Adrenal gland (tissue), 12 donors: ENCODE data around the gene ZBTB9. TPM values are rescaled to one million over a fixed set of nuclear protein-coding genes. Genes with fewer than 3 reads are reported as not detected.

Experiments used
- DNase-seq, 7 donors: peaks; one replicate each; pipeline ENCODE4 v3.0.0-alpha.2; 2019 to 2020
- H3K27ac ChIP-seq, 5 donors: fragments of 200-600 bp; sonication (generic) in 4 of 5; 1 replicate in 3 of 5; 2 replicates in 2 of 5; pipeline versions ENCODE4 v1.5.1 to v1.8.0; 2016 to 2020; ENCODE audit warnings: mild to moderate bottlenecking in 1 of 5
- H3K27me3 ChIP-seq: fragments of 200-600 bp; 2 replicates; pipeline ENCODE4 v1.8.0; 2021
- H3K36me3 ChIP-seq, 2 donors: fragments of 200-600 bp; replicated peaks in 1 of 2; 1 replicate in 1 of 2; 2 replicates in 1 of 2; pipeline versions ENCODE4 v1.5.1 to v1.8.0; 2018 to 2022
- H3K4me1 ChIP-seq, 2 donors: fragments of 200-600 bp; replicated peaks in 1 of 2; 1 replicate in 1 of 2; 2 replicates in 1 of 2; pipeline versions ENCODE4 v1.5.1 to v1.8.0; 2018 to 2021
- H3K4me3 ChIP-seq, 4 donors: fragments of 200-600 bp; sonication (generic) in 3 of 4; one replicate each; pipeline ENCODE4 v1.5.1; 2016 to 2018
- H3K9me3 ChIP-seq, 3 donors: fragments of 200-600 bp; sonication (generic) in 1 of 3; replicated peaks in 1 of 3; 1 replicate in 2 of 3; 2 replicates in 1 of 3; pipeline versions ENCODE4 v1.5.1 to v1.8.0; 2016 to 2021
- POLR2A ChIP-seq, 2 donors: fragments of 450-650 bp; IDR thresholded peaks; one replicate each; pipeline ENCODE4 v1.6.1; 2017; ENCODE audit warnings: antibody characterized with exemption in 2 of 2, mild to moderate bottlenecking in 2 of 2, moderate library complexity in 1 of 2
- WGBS, 4 donors: extraction: QIAGEN DNeasy Blood & Tissue Kit in 2 of 4; methylation state at CpG; one replicate each; pipeline versions ENCODE4 v1.1.5 to v1.1.7; 2013 to 2017; 5-methylcytosine and 5-hydroxymethylcytosine counted together
- intact Hi-C, 2 donors: fragments of 100-400 bp; cut with DNase I; formaldehyde crosslinking; loops; one replicate each; pipeline versions ENCODE4 v1.14.1 to v1.15.0; 2022 to 2023
- polyA plus RNA-seq, 3 donors: library from polyadenylated mRNA; stranded (reverse); fragments of 200-250 nt in 2 of 3; fragments of 350-450 nt in 1 of 3; fragmentation: Illumina TruSeq in 1 of 3; extraction: RNeasy Lipid Tissue Mini Kit (QIAGEN cat#74804) in 1 of 3; gene quantifications; one replicate each; pipeline ENCODE4 v1.2.3, GENCODE V29; 2013 to 2014
- total RNA-seq, 9 donors: library from RNA; depleted of rRNA in 4 of 9; stranded (reverse); fragments of >200 nt in 4 of 9; fragments of 120-200 nt in 1 of 9; fragmentation: NEBNext Ultra II Directional in 1 of 9; extraction: Animal tissue kit (Norgen Biotek cat#: 25700) in 1 of 9; gene quantifications; one replicate each; pipeline versions ENCODE4 v1.1.0 to v1.2.4, GENCODE V29; 2013 to 2023
- TF ChIP-seq, protein P1 (sequence below), 6 experiments: fragments of 450-650 bp in 4 of 6; fragments of 200-600 bp in 2 of 6; sonication (generic) in 1 of 6; IDR thresholded peaks; 1 replicate in 5 of 6; 2 replicates in 1 of 6; pipeline versions ENCODE4 v1.5.1 to v1.8.0; 2016 to 2021; ENCODE audit warnings: antibody characterized with exemption in 6 of 6, mild to moderate bottlenecking in 2 of 6, moderate library complexity in 1 of 6
- donor health status: healthy with polysubstance abuse.
- donor health status: Bipolar disorder and iron deficiency.
- donor health status: DM: yes; HTN: yes; CAD: no.
- donor health status: DM: no; HTN: no; CAD: no.
- donor health status: DM: no; HTN: no; CAD: no.
- donor health status: DM: yes; HTN: yes; CAD: no.

Gene ZBTB9
- total and polyA plus RNA-seq, 12 donors, result 2.3 to 11.2 (median 6.7) TPM

GRCh38 chr6:33413241-33414120 is 40.9 kb upstream of the ZBTB9 start:
- H3K27ac ChIP-seq, result no peak overlapping the region
- WGBS, 4 donors, result 79 to 86% (median 85%) methylated on average over 14 of the region's 14 CpGs
- H3K4me3 ChIP-seq, result no peak overlapping the region
- H3K9me3 ChIP-seq, result no peaks in the 10 kb centered on the region
- intact Hi-C loops, result loop anchor here in 1 of 2 donors (10.0 kb wide), 1 partner anchor 1679 kb away; the partner anchor contains the start of gene CLIC1
- H3K27me3 ChIP-seq, result no peaks in the 10 kb centered on the region
- peaks cover 20 to 44% of the 10 kb centered on the region in 2 donors for H3K4me1 ChIP-seq
- TF ChIP-seq, protein P1, sequence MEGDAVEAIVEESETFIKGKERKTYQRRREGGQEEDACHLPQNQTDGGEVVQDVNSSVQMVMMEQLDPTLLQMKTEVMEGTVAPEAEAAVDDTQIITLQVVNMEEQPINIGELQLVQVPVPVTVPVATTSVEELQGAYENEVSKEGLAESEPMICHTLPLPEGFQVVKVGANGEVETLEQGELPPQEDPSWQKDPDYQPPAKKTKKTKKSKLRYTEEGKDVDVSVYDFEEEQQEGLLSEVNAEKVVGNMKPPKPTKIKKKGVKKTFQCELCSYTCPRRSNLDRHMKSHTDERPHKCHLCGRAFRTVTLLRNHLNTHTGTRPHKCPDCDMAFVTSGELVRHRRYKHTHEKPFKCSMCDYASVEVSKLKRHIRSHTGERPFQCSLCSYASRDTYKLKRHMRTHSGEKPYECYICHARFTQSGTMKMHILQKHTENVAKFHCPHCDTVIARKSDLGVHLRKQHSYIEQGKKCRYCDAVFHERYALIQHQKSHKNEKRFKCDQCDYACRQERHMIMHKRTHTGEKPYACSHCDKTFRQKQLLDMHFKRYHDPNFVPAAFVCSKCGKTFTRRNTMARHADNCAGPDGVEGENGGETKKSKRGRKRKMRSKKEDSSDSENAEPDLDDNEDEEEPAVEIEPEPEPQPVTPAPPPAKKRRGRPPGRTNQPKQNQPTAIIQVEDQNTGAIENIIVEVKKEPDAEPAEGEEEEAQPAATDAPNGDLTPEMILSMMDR (IDR thresholded peaks at IDR 0.05), result no peak
- TF ChIP-seq POLR2A (IDR thresholded peaks at IDR 0.05), result no peak
- peaks cover 0 to 44% of the 10 kb centered on the region in 2 donors for H3K36me3 ChIP-seq
- peak in 1 of 7 donors; percentile 49 for DNase-seq

DNA sequence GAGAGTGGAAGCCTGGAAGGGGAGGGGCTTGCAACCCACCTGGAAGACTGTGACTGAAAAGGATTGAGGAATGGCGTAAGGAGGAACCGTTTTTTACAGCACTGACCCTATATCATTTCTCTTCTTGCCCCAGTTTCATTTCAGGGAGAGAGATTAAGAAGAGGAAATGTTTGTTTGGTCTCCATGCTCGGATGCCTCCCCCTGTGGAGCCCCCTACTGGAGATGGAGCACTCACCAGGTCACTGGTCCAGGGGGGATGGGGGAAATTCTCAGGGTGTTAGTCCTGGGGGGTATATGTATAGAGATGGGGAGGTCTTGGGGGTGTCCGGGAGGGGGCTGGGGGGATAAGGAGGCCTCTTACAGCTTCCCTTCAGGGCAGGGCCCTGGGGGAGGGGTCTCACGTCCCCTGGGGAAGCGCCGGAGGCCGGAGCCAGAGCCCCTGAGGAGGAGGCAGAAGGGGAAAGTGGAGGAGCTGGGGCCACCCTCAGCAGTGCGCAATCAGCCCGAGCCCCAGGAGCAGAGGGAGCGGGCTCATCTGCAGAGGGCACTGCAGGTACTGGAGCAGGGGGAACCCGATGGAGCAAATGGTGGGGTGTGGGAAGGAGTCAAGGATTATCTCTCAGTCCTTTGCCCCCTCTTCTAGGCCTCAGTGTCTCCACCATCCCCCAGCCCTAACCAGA is 39.6 kb upstream of the ZBTB9 start:
- Histone ChIP-seq H3K4me1 (peaks cover 32 to 57% of the 10 kb centered on the region in 2 donors), H3K36me3 (peaks cover 0 to 44% of the 10 kb centered on the region in 2 donors), H3K4me3 (no peak overlapping the region), H3K9me3 (no peaks in the 10 kb centered on the region), H3K27me3 (no peaks in the 10 kb centered on the region), H3K27ac (no peak overlapping the region)
- no peak for TF ChIP-seq POLR2A (IDR thresholded peaks at IDR 0.05)
- TF ChIP-seq, protein P1 (IDR thresholded peaks at IDR 0.05), result peak in 1 of 6 experiments; percentile 2
- WGBS, 4 donors, result 73 to 78% (median 76%) methylated on average over 7 to 12 of the region's 12 CpGs
- DNase-seq, result no peak
- intact Hi-C loops, result loop anchor here in 1 of 2 donors (10.0 kb wide), 1 partner anchor 1680 kb away; the partner anchor contains the start of gene CLIC1

- Histone ChIP-seq H3K27me3 (no peaks in the 10 kb centered on the region), H3K27ac (no peak overlapping the region), H3K4me3 (no peak overlapping the region), H3K9me3 (no peaks in the 10 kb centered on the region), H3K4me1 (peaks cover 33 to 58% of the 10 kb centered on the region in 2 donors), H3K36me3 (peaks cover 0 to 44% of the 10 kb centered on the region in 2 donors)
- WGBS, 4 donors, result 69 to 82% (median 78%) methylated on average over 9 of the region's 9 CpGs
- intact Hi-C loops, result loop anchor here in 1 of 2 donors (10.0 kb wide), 1 partner anchor 1681 kb away; the partner anchor contains the start of gene CLIC1
- no peak for TF ChIP-seq POLR2A (IDR thresholded peaks at IDR 0.05)
- TF ChIP-seq, protein P1 (IDR thresholded peaks at IDR 0.05), result no peak
- DNase-seq, result peak in 1 of 7 donors; percentile 55
Observed at GRCh38 chr6:33415831-33416230, 38.5 kb upstream of the ZBTB9 start.
